HG03108 (cell line): ENCODE measurements around the gene SPPL2B.
"Not testable (repeated sequence)": the region's sequence is repeated elsewhere in the genome, so short reads cannot be mapped to it uniquely, and the experiment has no call there.

Experiments used
- ATAC-seq: cut with Tn5 transposase; IDR thresholded peaks from one replicate; pipeline ENCODE4 v1.9.1; 2021; ENCODE audit warnings: moderate library complexity; ENCODE audit not compliant: unreplicated experiment

Gene SPPL2B

DNA sequence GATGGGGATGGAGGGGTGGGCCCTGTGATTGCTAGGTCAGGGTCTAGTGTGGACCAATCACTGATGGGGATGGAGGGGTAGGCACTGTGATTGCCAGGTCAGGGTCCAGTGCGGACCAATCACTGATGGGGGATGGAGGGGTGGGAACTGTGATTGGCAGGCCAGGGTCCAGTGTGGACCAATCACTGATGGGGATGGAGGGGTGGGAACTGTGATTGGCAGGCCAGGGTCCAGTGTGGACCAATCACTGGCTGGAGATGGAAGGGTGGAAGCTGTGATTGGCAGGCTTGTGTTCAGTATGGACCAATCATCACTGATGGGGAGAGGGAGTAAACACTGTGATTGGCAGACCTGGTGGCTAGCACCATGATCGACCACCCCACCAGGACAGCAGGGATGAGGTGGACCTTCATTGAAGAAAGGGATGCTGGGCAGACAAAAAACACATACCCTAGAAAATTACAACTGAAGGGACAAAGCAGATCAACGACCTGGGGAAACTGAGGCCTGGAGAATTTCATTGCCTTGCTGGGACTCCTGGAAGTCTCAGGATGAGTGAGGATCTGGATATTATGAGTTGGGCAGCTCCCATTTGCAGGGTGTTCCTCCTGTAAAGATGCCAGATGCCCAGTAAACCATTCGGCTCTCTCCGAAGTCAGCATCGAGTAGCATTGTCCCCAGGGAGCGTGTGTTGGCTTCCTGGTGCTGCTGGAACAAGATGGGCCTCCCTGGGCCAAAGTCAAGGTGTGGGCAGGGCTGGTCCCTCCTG is 47.1 kb downstream of the SPPL2B start:
- ATAC-seq, result no peak

DNA sequence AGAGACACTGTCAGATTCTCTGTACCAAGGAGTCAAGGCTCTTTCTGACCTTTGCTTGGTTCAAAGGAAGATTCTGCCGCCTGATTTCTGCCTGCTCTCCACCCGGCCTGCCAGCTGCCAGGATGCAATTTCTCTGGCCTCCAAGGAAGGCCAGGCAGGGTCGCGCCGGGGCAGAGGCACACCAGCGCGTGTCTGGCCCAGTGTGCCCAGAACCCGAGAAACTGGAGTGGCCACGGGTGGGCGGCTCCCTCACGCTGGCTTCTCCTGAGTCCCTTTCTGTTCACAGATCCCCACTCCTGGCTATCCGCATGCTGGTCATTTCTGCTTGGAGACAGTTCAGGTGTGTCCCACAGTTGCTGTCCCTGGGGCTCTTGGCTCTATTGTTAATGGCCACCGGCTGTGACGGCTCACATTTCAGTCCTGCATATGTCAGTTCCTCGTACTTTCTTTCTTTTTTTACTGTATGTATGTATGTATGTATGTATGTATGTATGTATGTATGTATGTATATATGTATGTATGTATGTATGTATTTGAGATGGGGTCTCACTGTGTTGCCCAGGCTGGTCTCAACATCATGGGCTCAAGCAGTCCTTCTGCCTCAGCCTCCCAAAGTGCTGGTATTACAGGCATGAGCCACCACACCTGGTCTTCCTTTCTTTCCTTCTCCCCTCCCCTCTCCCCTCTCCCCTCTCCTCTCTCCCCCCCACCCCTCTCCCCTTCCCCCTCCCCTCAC is 48.5 kb downstream of the SPPL2B start:
- ATAC-seq, result no peak

DNA sequence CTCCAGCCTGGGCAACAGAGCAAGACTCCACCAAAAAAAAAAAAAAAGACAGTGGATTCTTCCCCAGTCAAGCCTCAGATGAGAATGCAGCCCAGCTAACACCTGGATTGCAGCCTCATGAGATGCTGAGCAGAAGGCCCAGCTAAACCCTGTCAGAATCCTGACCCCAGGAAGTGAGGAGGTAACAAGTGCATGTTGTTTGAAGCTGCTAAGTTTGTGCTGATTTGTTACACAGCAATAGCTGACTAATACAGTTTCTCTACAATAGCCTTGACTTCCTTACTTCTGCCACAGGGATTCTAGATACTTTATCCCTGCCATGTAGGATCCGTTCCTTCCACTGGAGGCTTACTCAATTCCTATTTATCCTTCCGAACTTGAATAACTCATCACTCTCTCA is 52.1 kb downstream of the SPPL2B start:
- no peak for ATAC-seq

DNA sequence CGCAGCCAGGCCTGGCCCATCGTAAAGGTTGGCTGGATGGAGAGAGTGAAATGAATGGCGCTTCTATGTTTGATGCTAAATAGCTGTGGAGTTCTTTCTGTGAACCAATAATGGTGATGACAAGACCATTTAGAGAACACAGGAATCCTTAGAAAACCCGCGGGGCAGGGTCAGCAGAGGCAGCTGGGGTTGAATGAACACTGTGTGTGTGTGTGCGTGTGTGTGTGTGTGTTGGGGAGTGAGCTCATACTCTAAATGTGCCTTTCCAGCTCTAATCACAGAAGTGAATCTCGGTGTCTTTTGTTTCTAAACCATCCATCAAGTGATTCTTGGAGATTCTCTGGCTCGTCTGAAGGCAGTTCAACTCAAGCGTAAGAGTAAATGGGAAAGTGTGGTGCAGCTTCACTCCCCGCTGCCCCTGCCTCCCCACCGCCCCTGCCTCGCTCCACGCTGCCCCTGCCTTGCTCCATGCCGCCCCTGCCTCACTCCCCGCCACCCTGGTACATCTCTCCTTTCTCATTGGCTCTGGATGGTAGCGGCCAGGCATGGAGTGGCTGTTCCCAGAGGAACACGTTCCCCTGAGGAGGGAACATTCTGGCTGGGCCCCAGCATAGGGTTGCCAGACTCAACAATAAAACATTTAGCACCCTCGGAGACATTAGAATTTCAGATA is 52.8 kb downstream of the SPPL2B start:
- no peak for ATAC-seq

DNA sequence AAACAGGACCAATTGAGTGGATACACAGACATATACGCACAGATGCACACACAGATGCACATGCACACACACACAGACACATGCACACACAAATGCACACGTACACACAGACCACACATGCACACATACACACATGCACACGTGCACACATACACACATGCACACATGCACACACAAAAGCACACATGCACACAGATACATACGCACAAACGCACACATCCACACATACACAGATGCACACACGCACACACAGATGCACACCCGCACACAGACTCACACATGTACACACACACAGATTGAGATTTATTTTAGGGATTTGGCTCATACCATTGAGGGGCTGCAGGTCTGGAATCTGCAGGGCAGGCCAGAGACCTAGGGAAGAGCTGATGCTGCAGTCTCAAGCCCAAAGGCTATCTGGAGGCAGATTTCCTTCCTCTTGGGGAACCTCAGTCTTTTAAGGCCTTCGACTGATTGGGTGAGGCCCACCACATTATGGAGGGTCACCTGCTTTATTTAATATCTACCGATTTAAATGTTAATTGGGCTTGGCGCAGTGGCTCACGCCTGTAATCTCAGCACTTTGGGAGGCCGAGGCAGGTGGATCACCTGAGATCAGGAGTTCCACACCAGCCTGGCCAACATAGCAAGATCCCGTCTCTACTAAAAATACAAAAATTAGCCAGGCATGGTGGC is 54.2 kb downstream of the SPPL2B start:
- no peak for ATAC-seq

- no peak for ATAC-seq
Observed at GRCh38 chr19:2385053-2385721, 56.7 kb downstream of the SPPL2B start.

DNA sequence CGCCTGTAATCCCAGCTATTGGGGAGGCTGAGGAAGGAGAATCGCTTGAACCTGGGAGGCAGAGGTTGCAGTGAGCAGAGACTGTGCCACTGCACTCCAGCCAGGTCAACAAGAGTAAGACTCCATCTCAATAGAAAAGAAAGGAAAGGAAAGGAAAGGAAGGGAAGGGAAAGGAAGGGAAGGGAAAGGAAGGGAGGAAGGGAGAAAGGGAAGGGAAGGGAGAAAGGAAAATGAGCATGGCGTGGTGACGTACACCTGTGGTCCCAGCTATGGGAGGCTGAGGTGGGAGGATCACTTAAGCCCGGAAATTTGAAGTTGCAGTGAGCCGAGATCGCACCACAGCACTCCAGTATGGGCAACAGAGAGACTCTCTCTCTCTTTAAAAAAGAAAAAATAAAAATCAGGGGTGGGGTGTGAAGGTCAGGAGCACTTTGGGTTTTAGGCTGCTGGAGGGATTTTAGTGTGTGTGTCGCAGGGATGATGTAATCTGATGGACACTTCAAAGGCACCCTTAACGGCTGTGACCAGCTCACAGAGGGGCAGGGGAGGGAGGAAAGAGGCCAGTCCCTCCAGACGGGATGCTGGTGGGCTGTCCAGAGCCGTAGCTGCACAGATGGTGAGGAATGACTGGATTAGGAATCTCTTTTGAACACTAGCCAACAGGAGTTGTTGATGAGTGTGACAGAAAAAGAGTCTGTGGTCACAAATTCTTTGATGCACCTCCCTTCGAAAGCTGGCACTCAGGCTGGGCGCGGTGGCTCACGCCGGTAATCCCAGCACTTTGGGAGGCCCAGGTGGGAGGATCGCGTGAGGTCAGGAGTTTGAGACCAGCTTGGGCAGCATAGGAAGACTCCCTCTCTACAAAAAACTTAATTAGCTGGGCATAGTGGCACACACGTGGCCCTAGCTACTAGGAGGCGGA is 59.1 kb downstream of the SPPL2B start:
- no peak for ATAC-seq

DNA sequence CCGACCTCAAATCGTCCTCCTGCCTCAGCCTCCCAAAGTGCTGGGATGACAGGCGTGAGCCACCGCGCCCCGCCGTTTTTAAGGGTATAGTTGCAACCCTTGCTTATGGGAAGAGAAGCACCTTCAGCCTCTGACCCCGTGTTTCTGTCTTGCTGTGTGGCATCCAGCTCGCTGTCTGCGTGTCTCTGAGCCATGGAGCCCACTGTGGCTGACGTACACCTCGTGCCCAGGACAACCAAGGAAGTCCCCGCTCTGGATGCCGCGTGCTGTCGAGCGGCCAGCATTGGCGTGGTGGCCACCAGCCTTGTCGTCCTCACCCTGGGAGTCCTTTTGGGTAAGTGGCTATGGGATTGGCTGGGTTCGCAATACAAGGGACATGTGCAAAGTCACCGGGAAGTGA is 61.1 kb downstream of the SPPL2B start:
- ATAC-seq, result no peak

DNA sequence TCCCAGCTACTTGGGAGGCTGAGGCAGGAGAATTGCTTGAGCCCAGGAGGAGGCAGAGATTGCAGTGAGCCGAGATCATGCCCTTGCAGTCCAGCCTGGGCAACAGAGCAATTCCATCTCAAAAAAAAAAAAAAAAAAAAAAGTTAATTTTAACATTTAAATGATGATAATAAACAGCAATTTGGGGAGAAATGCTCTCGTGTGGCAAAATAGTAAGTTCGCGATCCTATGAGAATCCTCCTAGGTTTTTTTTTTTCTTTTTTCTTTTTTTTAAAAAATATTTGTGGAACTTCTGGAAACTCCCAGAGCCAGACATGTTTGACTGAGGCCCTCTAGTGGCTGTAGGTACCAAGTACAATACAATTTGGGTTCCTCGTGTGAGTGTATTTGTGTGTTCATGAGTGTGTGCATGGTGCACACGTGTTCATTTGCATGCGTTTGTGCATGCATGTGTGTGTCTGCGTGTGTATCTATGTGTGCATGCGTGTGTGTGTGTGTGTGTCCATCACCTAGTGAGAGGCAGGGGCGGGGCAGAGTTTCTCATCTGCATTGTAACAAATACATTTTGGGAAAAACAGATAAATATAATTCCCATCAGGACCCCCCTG is 62.7 kb downstream of the SPPL2B start:
- no peak for ATAC-seq

DNA sequence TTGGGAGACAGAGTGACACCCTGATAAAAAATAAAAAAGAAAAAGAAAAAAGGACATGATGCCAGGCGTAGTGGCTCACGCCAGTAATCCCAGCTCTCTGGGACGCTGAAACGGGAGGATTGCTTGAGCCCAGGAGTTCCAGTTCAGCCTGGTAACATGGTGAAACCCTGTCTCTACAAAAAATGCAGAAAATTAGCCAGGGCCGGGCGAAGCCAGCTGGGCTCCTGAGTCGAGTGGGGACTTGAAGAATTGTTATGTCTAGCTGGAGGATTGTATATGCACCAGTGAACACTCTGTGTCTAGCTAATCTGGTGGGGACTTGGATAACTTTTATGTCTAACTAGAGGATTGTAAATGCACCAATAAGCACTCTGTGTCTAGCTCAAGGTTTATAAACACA is 63.9 kb downstream of the SPPL2B start:
- no peak for ATAC-seq

- ATAC-seq, result not testable (repeated sequence)
Observed at GRCh38 chr19:2392899-2393298, 64.4 kb downstream of the SPPL2B start.

GRCh38 chr19:2394054-2394441 is 65.6 kb downstream of the SPPL2B start:
- ATAC-seq, result no peak

DNA sequence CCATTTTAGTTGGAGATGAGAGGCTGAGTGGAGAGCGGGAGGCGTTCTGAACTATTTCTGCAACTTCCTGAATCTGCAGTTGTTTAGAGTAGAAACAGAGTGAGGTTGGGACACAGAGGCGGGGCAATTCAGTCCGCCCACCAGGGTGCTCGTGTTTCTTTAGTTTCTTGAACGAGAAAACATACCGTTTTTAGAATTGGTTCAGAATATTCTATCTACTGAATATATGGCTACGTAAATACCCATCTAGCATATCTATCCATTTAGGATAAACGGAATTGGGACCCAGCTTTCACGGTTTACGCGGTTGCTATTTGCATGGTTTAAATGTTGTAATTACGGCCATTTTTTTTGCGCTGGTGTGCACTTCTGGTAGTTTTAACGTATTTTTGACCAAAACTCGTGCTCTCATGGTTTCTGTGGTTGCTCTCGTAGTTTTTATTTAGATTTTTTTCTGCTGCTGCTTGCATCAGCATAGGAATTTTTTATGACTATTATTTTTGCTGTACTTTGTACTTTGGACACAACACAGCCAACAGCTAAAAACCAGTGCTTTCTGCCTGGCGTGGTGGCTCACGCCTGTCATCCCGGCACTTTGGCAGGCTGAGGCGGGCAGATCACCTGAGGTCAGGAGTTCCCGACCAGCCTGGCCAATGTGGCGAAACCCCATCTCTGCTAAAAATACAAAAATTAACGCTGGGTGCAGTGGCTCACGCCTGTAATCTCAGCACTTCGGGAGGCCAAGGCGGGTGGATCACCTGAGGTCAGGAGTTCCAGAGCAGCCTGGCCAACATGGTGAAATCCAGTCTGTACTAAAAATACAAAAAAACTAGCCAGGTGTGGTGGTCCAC is 66.2 kb downstream of the SPPL2B start:
- no peak for ATAC-seq

GRCh38 chr19:2395293-2395829 is 66.9 kb downstream of the SPPL2B start:
- not testable (repeated sequence) for ATAC-seq

- not testable (repeated sequence) for ATAC-seq
Observed at GRCh38 chr19:2397173-2397572, 68.7 kb downstream of the SPPL2B start.

GRCh38 chr19:2398735-2399305 is 70.3 kb downstream of the SPPL2B start:
- ATAC-seq, result no peak

GRCh38 chr19:2399582-2399981 is 71.1 kb downstream of the SPPL2B start:
- no peak for ATAC-seq
